OCI-LY3 (cell line): Measurements from ENCODE around the gene ASF1B.
"Not testable (repeated sequence)": the region's sequence is repeated elsewhere in the genome, so short reads cannot be mapped to it uniquely, and the experiment has no call there.

Source experiments
- H2AFZ ChIP-seq: fragments of 200-600, 300-600 bp; shearing (Covaris generic); 2 replicates; pipeline ENCODE4 v1.6.0; 2014; ENCODE audit warnings: antibody characterized with exemption, low read depth, low read length
- H3K27ac ChIP-seq: fragments of 200-600, 300-600 bp; sonication (generic); 2 replicates; pipeline ENCODE4 v1.5.1; 2014; ENCODE audit warnings: mild to moderate bottlenecking, low read length, moderate library complexity, mixed read lengths
- H3K27me3 ChIP-seq: fragments of 200-600, 300-600 bp; sonication (generic); 2 replicates; pipeline ENCODE4 v1.6.1; 2014; ENCODE audit warnings: low read depth, low read length, mixed read lengths
- H3K36me3 ChIP-seq: fragments of 200-600, 300-600 bp; sonication (generic); replicated peaks from 2 replicates; pipeline ENCODE3; 2014; ENCODE audit warnings: low read depth, low read length, mixed read lengths
- H3K4me1 ChIP-seq: fragments of 300-600, 200-600 bp; sonication (generic); 2 replicates; pipeline ENCODE4 v1.6.1; 2014; ENCODE audit warnings: low read length, mixed read lengths
- H3K4me2 ChIP-seq: fragments of 200-600, 300-600 bp; sonication (generic); 2 replicates; pipeline ENCODE4 v1.6.1; 2014; ENCODE audit warnings: low read length, mixed read lengths
- H3K4me3 ChIP-seq: fragments of 300-600, 200-600 bp; sonication (generic); 2 replicates; pipeline ENCODE4 v1.5.1; 2014; ENCODE audit warnings: antibody characterized with exemption, mild to moderate bottlenecking, low read length, moderate library complexity
- H3K79me2 ChIP-seq: fragments of 300-600, 200-600 bp; shearing (Covaris generic); 2 replicates; pipeline ENCODE4 v1.6.1; 2014; ENCODE audit warnings: mild to moderate bottlenecking, low read length, mixed read lengths
- H3K9ac ChIP-seq: fragments of 300-600, 200-600 bp; shearing (Covaris generic); 2 replicates; pipeline ENCODE4 v1.6.0; 2014; ENCODE audit warnings: mild to moderate bottlenecking, low read length, moderate library complexity
- H3K9me3 ChIP-seq: fragments of 200-600, 300-600 bp; shearing (Covaris generic); 2 replicates; pipeline ENCODE4 v1.6.1; 2014; ENCODE audit warnings: low read length, mixed read lengths; ENCODE audit not compliant: insufficient read depth
- H4K20me1 ChIP-seq: fragments of 200-600, 300-600 bp; sonication (generic); 2 replicates; pipeline ENCODE4 v1.6.1; 2016; ENCODE audit warnings: low read length, mixed read lengths; ENCODE audit not compliant: insufficient read depth
- CTCF ChIP-seq: fragments of 200-600, 300-600 bp; sonication (generic); IDR thresholded peaks from 2 replicates; pipeline ENCODE4 v1.5.1; 2014; ENCODE audit warnings: antibody characterized with exemption, low read length, low read depth
- EZH2phosphoT487 ChIP-seq: fragments of 200-600 bp; shearing (Covaris generic); IDR thresholded peaks from 2 replicates; pipeline ENCODE4 v1.6.1; 2018; ENCODE audit warnings: antibody characterized with exemption, mixed run types, low read depth

ASF1B gene

DNA sequence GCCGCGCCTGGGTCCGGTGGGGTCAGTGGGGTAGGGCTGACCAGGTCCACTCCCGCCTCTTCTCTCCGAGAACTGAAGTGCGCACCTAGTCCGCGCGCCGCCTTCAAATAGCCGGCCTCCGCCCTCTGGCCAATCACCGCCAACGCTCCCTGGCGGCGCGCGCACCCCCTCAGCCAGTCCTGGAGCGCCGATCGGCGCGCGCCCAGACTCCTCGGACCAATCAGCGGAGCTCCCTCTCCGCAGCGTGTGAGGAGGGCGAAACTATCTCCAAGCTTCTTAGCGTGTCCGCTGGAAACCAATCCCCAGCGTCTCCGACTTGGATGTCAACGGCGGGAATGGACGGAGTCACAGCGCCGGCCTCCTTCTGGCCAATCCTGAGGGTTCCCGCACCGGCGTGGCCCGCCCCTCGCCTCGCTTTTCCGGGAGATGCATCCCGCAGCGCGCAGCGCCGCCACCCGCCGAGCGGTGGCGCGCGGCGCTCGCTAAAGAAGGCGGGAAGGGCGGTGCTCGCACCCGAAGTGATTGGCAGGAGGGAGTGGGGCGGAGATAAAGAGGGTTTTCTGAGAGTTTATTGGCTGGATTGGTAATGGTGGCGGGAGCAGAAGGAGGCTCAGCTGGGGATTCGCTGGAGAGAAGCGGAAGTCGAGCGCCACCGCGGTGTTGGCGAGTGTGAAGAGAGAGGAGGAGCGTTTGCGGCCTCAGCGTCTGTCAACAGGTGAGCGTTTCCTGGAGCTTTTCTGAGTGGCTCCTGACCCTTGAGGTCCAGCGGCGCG lies at the start of gene ASF1B:
TSS of gene ASF1B (minus strand) at position 81 of the 773 bp plus-strand sequence. CDS start 133 bp downstream, outside the sequence.
- peak; percentile 90 for TF ChIP-seq CTCF
- TF ChIP-seq EZH2phosphoT487, result no peak
- H4K20me1 ChIP-seq, result no peaks in the 10 kb centered on the region
- H3K27ac ChIP-seq, result peak within 1 kb of the TSS; percentile 57
- no peaks in the 10 kb centered on the region for H3K27me3 ChIP-seq
- peak within 1 kb of the TSS; percentile 97 for H3K4me3 ChIP-seq
- peaks cover 5% of the 10 kb centered on the region for H3K4me1 ChIP-seq
- peaks cover 35% of the 10 kb centered on the region for H3K79me2 ChIP-seq
- H3K4me2 ChIP-seq, result peak within 1 kb of the TSS; percentile 95
- H3K36me3 ChIP-seq, result peaks cover 16% of the 10 kb centered on the region
- no peaks in the 10 kb centered on the region for H3K9me3 ChIP-seq
- H3K9ac ChIP-seq, result peak within 1 kb of the TSS; percentile 92
- H2AFZ ChIP-seq, result peak within 1 kb of the TSS; percentile 8; the same call in 1 of the 2 replicates

DNA sequence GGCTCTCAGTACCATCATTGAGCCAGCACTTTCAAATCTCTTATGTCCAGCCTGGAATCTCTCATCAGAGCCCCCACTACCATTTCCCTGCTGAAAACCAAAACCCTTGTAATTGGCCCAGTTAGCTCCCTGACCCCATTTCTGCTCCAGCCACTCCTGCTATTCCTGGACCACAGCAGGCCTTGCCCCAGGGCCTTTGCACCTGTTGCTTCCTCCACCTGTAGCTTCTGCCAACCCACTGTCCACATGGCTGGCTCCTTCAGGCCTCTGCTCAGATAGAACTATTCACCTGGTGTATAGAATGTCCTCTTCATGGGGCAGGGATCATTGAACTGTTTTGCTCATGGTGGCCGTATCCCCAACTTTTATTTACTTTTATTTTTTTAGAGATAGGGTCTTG lies 49.3 kb upstream of the ASF1B start:
- H3K27me3 ChIP-seq, H2AFZ ChIP-seq, H3K4me3 ChIP-seq, H3K27ac ChIP-seq, H3K9me3 ChIP-seq, H3K79me2 ChIP-seq, H3K36me3 ChIP-seq, H3K4me2 ChIP-seq, H4K20me1 ChIP-seq, H3K9ac ChIP-seq, H3K4me1 ChIP-seq: not testable (repeated sequence)

DNA sequence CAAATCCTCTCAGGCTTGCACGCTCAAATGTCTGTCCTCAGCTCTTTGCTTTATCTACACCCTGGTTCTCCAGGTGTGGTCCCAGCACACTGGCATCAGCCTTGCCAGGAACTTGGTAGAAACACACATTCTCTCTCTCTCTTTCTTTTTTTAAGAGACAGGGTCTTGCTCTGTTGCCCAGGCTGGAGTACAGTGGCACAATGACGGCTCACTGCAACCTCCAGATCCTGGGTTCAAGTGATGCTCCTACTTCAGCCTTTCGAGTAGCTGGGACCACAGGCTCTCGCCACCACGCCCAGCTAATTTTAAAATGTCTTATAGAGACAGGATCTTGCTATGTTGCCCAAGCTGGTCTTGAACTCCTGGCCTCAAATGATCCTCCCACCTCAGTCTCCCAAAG lies 48.8 kb upstream of the ASF1B start:
- no peak for TF ChIP-seq EZH2phosphoT487
- TF ChIP-seq CTCF, result no peak
- no peaks in the 10 kb centered on the region for H3K27me3 ChIP-seq
- no peaks in the 10 kb centered on the region for H4K20me1 ChIP-seq
- no peak overlapping the region for H2AFZ ChIP-seq
- H3K9me3 ChIP-seq, result no peaks in the 10 kb centered on the region
- H3K27ac ChIP-seq, result no peak overlapping the region
- H3K36me3 ChIP-seq, result no peaks in the 10 kb centered on the region
- H3K9ac ChIP-seq, result no peak overlapping the region
- no peaks in the 10 kb centered on the region for H3K79me2 ChIP-seq
- H3K4me1 ChIP-seq, result no peaks in the 10 kb centered on the region
- no peak overlapping the region for H3K4me3 ChIP-seq
- H3K4me2 ChIP-seq, result no peak overlapping the region

GRCh38 chr19:14183741-14184350 lies 47.5 kb upstream of the ASF1B start:
- no peak for TF ChIP-seq EZH2phosphoT487
- TF ChIP-seq CTCF, result no peak
- Histone ChIP-seq H3K36me3 (no peaks in the 10 kb centered on the region), H3K4me2 (no peak overlapping the region), H3K9ac (no peak overlapping the region), H3K9me3 (no peaks in the 10 kb centered on the region), H3K27me3 (no peaks in the 10 kb centered on the region), H3K4me3 (no peak overlapping the region), H2AFZ (no peak overlapping the region), H3K79me2 (no peaks in the 10 kb centered on the region), H3K27ac (no peak overlapping the region), H3K4me1 (no peaks in the 10 kb centered on the region), H4K20me1 (no peaks in the 10 kb centered on the region)
